WTC11 (cell line): Measurements from ENCODE around the gene SCO2. TPM values are rescaled to one million over a fixed set of nuclear protein-coding genes. Genes with fewer than 3 reads are reported as not detected.

Source experiments
- ATAC-seq: fragments of 200-7000 bp; cut with Tn5 transposase; 2 replicates; pipeline ENCODE4 v1.10.0; 2021; ENCODE audit warnings: mild to moderate bottlenecking, moderate library complexity
- CTCF ChIA-PET: fragments of 300-600 bp; sonication (Branson Sonifier 250); formaldehyde crosslinking; loops from one replicate; lab custom pipeline; 2021; ENCODE audit warnings: antibody characterized with exemption; lab: Charles Lee
- POLR2A ChIA-PET: fragments of 350-600 bp; sonication (Branson Sonifier 250); formaldehyde crosslinking; loops from one replicate; lab custom pipeline; 2021; ENCODE audit warnings: antibody characterized with exemption; lab: Charles Lee
- DNase-seq: peaks from one replicate; pipeline ENCODE4 v3.0.0; 2021; ENCODE audit warnings: low spot score
- H3K27ac Mint-ChIP-seq: 2 replicates; pipeline ENCODE4 v1.8.0; 2021; ENCODE audit warnings: mixed read lengths
- H3K27me3 Mint-ChIP-seq: 2 replicates; pipeline ENCODE4 v1.8.0; 2021; ENCODE audit warnings: low read depth, mild to moderate bottlenecking, moderate library complexity, mixed read lengths
- H3K36me3 Mint-ChIP-seq: 2 replicates; pipeline ENCODE4 v1.8.0; 2021; ENCODE audit warnings: mixed read lengths
- H3K4me1 Mint-ChIP-seq: 2 replicates; pipeline ENCODE4 v1.8.0; 2022; ENCODE audit warnings: mixed read lengths
- H3K4me3 Mint-ChIP-seq: 2 replicates; pipeline ENCODE4 v1.8.0; 2021; ENCODE audit warnings: mild to moderate bottlenecking, moderate library complexity, mixed read lengths
- H3K9me3 Mint-ChIP-seq: 2 replicates; pipeline ENCODE4 v1.8.0; 2021; ENCODE audit warnings: mixed read lengths
- ESRRA ChIP-seq: sonication (generic); formaldehyde crosslinking; IDR thresholded peaks from 2 replicates; pipeline ENCODE4 v1.8.1; 2022; ENCODE audit warnings: mild to moderate bottlenecking, missing genetic modification reagents, borderline replicate concordance
- GRHL2 ChIP-seq: fragments of 250-450 bp; sonication (Bioruptor Pico); IDR thresholded peaks from 2 replicates; pipeline ENCODE4 v1.8.0; 2022; ENCODE audit warnings: mild to moderate bottlenecking, moderate library complexity; ENCODE audit not compliant: insufficient replicate concordance, severe bottlenecking
- HMGA2 ChIP-seq: fragments of 250-450 bp; sonication (Bioruptor Pico); IDR thresholded peaks from 2 replicates; pipeline ENCODE4 v1.4.0; 2021; ENCODE audit warnings: mild to moderate bottlenecking, moderate library complexity
- JAZF1 ChIP-seq: fragments of 250-450 bp; sonication (Bioruptor Pico); IDR thresholded peaks from 2 replicates; pipeline ENCODE4 v1.9.0; 2021; ENCODE audit warnings: moderate library complexity, mild to moderate bottlenecking, inconsistent platforms
- MXD4 ChIP-seq: fragments of 250-450 bp; sonication (Bioruptor Pico); IDR thresholded peaks from 2 replicates; pipeline ENCODE4 v1.8.0; 2021; ENCODE audit warnings: mild to moderate bottlenecking, moderate library complexity, borderline replicate concordance
- NFYB ChIP-seq: sonication (generic); formaldehyde crosslinking; conservative IDR thresholded peaks from 2 replicates; pipeline ENCODE4 v1.8.0; 2022; ENCODE audit warnings: low read depth, missing genetic modification reagents
- NR2C2 ChIP-seq: sonication (generic); formaldehyde crosslinking; IDR thresholded peaks from 2 replicates; pipeline ENCODE4 v1.8.0; 2022; ENCODE audit warnings: mild to moderate bottlenecking, missing genetic modification reagents
- NR3C1 ChIP-seq: sonication (generic); formaldehyde crosslinking; conservative IDR thresholded peaks from 2 replicates; pipeline ENCODE4 v1.8.1; 2023; ENCODE audit warnings: low read depth, mild to moderate bottlenecking, missing genetic modification reagents
- TEAD1 ChIP-seq: sonication (generic); formaldehyde crosslinking; IDR thresholded peaks from 2 replicates; pipeline ENCODE4 v1.8.0; 2022; ENCODE audit warnings: mild to moderate bottlenecking, missing genetic modification reagents
- ZNF219 ChIP-seq: sonication (generic); formaldehyde crosslinking; IDR thresholded peaks from 2 replicates; pipeline ENCODE4 v1.8.0; 2023; ENCODE audit warnings: missing genetic modification reagents, mild to moderate bottlenecking, borderline replicate concordance
- ZNF281 ChIP-seq: sonication (generic); formaldehyde crosslinking; IDR thresholded peaks from 2 replicates; pipeline ENCODE4 v1.8.0; 2023; ENCODE audit warnings: mild to moderate bottlenecking, missing genetic modification reagents
- ZNF423 ChIP-seq: fragments of 250-450 bp; sonication (Bioruptor Pico); IDR thresholded peaks from 2 replicates; pipeline ENCODE4 v2.1.2; 2022; ENCODE audit warnings: mild to moderate bottlenecking, moderate library complexity
- ZSCAN18 ChIP-seq: fragments of 250-450 bp; sonication (Bioruptor Pico); IDR thresholded peaks from 2 replicates; pipeline ENCODE4 v2.1.2; 2022; ENCODE audit warnings: mild to moderate bottlenecking, moderate library complexity
- total RNA-seq: library from RNA; stranded (reverse); gene quantifications from 3 replicates; pipeline ENCODE4 v1.2.3, GENCODE V29; 2021
- TF ChIP-seq, protein P1 (sequence below): fragments of 250-450 bp; sonication (Bioruptor Pico); IDR thresholded peaks from 2 replicates; pipeline ENCODE4 v1.8.0; 2021; ENCODE audit warnings: mild to moderate bottlenecking
- TF ChIP-seq, protein P2 (sequence below): sonication (generic); formaldehyde crosslinking; conservative IDR thresholded peaks from 2 replicates; pipeline ENCODE4 v1.8.1; 2022; ENCODE audit warnings: mild to moderate bottlenecking, missing genetic modification reagents
- TF ChIP-seq, protein P3 (sequence below): sonication (generic); formaldehyde crosslinking; IDR thresholded peaks from 2 replicates; pipeline ENCODE4 v1.8.1; 2023; ENCODE audit warnings: mild to moderate bottlenecking, missing genetic modification reagents, moderate library complexity

The SCO2 gene
- total RNA-seq, 1 experiment from 2014 or later = not detected

GRCh38 chr22:50506611-50507420, 18.6 kb downstream of the SCO2 start:
- POLR2A ChIA-PET = interaction anchor here (1.3 kb wide), 1 partner anchor 19 kb away, joined by 13 read pairs; the partner anchor contains the start of gene SCO2
- H3K4me1 Mint-ChIP-seq = peaks cover 10% of the 10 kb centered on the region
- no peaks in the 10 kb centered on the region for H3K27me3 Mint-ChIP-seq
- CTCF ChIA-PET = interaction anchor here (0.7 to 1.8 kb wide), 5 partner anchors 9 to 266 kb away, joined by 3 to 9 read pairs (median 4); partner anchors contain the start of gene SCO2
- peak overlapping the region; percentile 91 for H3K4me3 Mint-ChIP-seq
- H3K36me3 Mint-ChIP-seq = no peaks in the 10 kb centered on the region
- no peak for DNase-seq
- TF ChIP-seq TEAD1 (CRISPR knock-in tag) = 0 out of 2 replicates have a peak, but pooled peaks have one; percentile 24
- TF ChIP-seq, protein P1, sequence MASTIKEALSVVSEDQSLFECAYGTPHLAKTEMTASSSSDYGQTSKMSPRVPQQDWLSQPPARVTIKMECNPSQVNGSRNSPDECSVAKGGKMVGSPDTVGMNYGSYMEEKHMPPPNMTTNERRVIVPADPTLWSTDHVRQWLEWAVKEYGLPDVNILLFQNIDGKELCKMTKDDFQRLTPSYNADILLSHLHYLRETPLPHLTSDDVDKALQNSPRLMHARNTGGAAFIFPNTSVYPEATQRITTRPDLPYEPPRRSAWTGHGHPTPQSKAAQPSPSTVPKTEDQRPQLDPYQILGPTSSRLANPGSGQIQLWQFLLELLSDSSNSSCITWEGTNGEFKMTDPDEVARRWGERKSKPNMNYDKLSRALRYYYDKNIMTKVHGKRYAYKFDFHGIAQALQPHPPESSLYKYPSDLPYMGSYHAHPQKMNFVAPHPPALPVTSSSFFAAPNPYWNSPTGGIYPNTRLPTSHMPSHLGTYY = no peak
- TF ChIP-seq, protein P2, sequence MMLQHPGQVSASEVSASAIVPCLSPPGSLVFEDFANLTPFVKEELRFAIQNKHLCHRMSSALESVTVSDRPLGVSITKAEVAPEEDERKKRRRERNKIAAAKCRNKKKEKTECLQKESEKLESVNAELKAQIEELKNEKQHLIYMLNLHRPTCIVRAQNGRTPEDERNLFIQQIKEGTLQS (CRISPR knock-in tag) = 0 out of 2 replicates have a peak, but pooled peaks have one; percentile 60
- H3K9me3 Mint-ChIP-seq = no peaks in the 10 kb centered on the region
- peak; percentile 2 for ATAC-seq
- no peak overlapping the region for H3K27ac Mint-ChIP-seq

DNA sequence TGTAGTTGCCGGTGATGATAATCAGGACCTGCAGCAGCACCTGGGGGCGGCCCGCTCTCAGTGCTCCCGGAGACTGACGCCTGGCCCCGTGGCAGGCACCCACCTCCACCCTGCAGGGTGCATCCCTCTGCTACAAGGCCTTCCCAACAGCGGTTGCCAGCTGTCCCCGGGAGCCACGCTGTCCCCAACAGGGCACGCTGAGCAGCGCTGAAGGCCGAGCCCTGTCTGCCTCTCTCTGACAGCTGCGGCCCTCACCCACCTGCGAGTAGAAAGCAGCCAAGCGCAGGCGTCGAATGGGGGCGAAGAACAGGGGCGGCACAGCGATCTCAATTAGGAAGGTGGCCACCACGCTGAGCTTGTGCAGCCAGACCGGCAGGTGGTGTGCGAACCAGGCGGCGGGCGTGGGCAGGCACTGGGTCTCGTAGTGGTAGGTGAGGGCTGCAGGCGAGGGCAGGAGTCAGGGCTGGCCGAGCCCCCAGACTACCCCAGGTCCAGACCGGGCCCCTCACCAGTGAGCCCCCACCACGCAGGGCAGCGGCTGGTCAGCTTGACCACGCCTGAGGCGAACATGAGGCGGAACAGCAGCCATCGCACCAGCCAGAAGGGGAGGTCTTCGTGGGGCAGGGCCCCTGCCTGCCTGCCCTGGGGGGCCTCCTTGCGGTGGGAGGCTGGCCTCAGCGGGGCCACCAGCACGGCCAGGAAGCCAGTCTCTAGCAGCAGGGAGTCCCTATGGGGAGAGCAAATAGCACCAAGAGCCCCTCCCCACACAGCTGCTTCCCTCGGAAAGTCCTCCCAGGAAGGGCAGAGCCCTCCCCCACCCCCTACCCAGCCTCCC, 19.4 kb downstream of the SCO2 start:
- TF ChIP-seq MXD4 = no peak
- no peak for TF ChIP-seq GRHL2 (CRISPR knock-in tag)
- no peak for TF ChIP-seq NFYB (CRISPR knock-in tag)
- TF ChIP-seq ZSCAN18 (CRISPR knock-in tag) = no peak
- no peak for TF ChIP-seq NR2C2 (CRISPR knock-in tag)
- TF ChIP-seq NR3C1 = no peak
- TF ChIP-seq, protein P3, sequence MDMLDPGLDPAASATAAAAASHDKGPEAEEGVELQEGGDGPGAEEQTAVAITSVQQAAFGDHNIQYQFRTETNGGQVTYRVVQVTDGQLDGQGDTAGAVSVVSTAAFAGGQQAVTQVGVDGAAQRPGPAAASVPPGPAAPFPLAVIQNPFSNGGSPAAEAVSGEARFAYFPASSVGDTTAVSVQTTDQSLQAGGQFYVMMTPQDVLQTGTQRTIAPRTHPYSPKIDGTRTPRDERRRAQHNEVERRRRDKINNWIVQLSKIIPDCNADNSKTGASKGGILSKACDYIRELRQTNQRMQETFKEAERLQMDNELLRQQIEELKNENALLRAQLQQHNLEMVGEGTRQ (CRISPR knock-in tag) = no peak
- no peak for TF ChIP-seq ZNF281 (CRISPR knock-in tag)
- TF ChIP-seq ZNF423 (CRISPR knock-in tag) = no peak
- TF ChIP-seq JAZF1 (CRISPR knock-in tag) = no peak
- TF ChIP-seq HMGA2 (CRISPR knock-in tag) = no peak
- TF ChIP-seq ZNF219 = no peak
- TF ChIP-seq ESRRA = no peak
- Mint-ChIP-seq H3K36me3 (no peaks in the 10 kb centered on the region), H3K9me3 (no peaks in the 10 kb centered on the region), H3K4me3 (peak overlapping the region; percentile 91; the same call in 1 of the 2 replicates), H3K4me1 (peaks cover 10% of the 10 kb centered on the region), H3K27ac (no peak overlapping the region), H3K27me3 (no peaks in the 10 kb centered on the region)
- POLR2A ChIA-PET = no interaction called here
- ATAC-seq (no peak), DNase-seq (no peak)
- CTCF ChIA-PET = interaction anchor here (0.7 to 1.8 kb wide), 2 partner anchors 8 to 20 kb away, joined by 4 to 9 read pairs; partner anchors contain the start of gene SCO2
